GM12891 (cell line): Measurements from ENCODE around the gene CAMK1D.

Experiments
- DNase-seq: peaks from one replicate; pipeline ENCODE4 v3.0.0; 2011; ENCODE audit warnings: low spot score; ENCODE audit not compliant: insufficient read length
- FAIRE-seq: peaks from 2 replicates; lab custom pipeline; 2011; peaks lifted over from hg19 to GRCh38; lab: Jason Lieb, UNC
- PAX5 ChIP-seq: IDR thresholded peaks from 2 replicates; pipeline ENCODE4 v1.6.1; 2011; ENCODE audit warnings: low read length, moderate library complexity, mild to moderate bottlenecking; ENCODE audit not compliant: insufficient read depth, severe bottlenecking
- POLR2A ChIP-seq: IDR thresholded peaks from 2 replicates; pipeline ENCODE4 v1.6.1; 2011; ENCODE audit warnings: low read depth, low read length, control low read depth
- POLR2AphosphoS5 ChIP-seq: IDR thresholded peaks from 2 replicates; pipeline ENCODE4 v1.6.1; 2011; ENCODE audit warnings: low read depth, low read length, control low read depth
- POU2F2 ChIP-seq: IDR thresholded peaks from 2 replicates; pipeline ENCODE4 v1.6.1; 2011; ENCODE audit warnings: low read depth, mild to moderate bottlenecking, control low read depth, low read length, moderate library complexity
- SPI1 ChIP-seq: IDR thresholded peaks from 2 replicates; pipeline ENCODE4 v1.6.1; 2011; ENCODE audit warnings: low read depth, low read length, control low read depth
- TAF1 ChIP-seq: IDR thresholded peaks from 2 replicates; pipeline ENCODE4 v1.6.1; 2011; ENCODE audit warnings: low read depth, low read length, control low read depth

CAMK1D gene

DNA sequence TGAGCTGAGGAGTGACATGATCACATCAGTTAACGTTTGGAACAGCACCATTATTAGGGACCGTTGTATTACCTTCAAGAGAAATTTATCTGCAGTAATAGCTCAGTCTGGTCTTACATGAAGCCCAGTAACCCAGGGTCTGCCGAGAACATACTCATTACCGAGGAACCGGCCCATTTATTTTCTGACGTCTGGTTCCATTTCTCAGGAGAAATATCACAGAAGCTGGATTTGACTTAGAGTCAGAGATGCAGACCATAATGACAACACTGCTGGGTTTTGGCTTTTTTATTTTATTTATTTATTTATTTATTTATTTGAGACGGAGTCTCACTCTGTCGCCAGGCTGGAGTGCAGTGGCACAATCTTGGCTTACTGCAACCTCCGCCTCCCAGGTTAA is 489.0 kb downstream of the CAMK1D start:
- FAIRE-seq: no peak
- DNase-seq: no peak
- TF ChIP-seq POLR2A (no peak), TAF1 (no peak), PAX5 (no peak), POLR2AphosphoS5 (no peak), SPI1 (no peak), POU2F2 (no peak)

DNA sequence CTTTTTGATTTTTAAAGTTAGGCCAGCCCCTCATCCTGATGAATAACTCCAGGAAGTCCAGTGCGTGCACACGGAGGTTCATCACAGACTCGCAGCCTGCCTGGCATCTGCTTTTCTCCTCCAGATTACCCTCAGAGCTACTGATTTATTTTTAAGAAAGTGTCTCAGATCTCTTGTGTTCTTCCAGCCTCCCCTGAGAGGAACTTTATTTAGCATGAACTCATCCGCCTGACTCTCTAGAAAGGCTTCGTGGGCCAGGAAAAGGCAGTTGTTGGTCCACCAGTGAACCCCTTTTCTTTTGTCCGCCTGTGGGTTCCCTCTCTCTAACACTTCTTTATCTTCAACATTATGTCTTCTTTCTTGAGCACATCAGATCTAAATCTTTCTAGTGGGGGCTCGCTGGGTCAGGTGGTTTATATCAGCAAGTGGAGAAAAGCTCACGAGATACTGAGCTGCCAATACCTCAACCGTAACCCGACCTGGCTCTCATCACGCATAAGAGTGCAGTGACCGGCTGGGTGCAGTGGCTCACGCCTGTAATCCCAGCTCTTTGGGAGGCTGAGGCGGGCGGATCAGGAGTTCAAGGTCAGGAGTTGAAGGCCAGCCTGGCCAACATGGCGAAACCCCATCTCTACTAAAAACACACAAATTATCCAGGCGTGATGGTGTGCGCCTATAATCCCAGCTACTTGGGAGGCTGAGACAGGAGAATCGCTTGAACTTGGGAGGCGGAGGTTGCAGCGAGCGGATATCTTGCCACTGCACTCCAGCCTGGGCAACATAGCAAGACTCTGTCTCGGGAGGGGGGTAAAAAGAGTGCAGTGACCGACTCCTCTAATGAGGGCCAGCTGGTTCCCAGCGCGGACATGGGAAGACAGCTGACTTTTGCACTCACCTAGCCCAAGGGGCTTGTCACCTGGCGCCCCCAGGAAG is 489.9 kb downstream of the CAMK1D start:
- FAIRE-seq (no peak), DNase-seq (no peak)
- no peak for TF ChIP-seq POLR2AphosphoS5
- TF ChIP-seq PAX5: no peak
- TF ChIP-seq POU2F2: no peak
- no peak for TF ChIP-seq TAF1
- no peak for TF ChIP-seq SPI1
- TF ChIP-seq POLR2A: no peak

DNA sequence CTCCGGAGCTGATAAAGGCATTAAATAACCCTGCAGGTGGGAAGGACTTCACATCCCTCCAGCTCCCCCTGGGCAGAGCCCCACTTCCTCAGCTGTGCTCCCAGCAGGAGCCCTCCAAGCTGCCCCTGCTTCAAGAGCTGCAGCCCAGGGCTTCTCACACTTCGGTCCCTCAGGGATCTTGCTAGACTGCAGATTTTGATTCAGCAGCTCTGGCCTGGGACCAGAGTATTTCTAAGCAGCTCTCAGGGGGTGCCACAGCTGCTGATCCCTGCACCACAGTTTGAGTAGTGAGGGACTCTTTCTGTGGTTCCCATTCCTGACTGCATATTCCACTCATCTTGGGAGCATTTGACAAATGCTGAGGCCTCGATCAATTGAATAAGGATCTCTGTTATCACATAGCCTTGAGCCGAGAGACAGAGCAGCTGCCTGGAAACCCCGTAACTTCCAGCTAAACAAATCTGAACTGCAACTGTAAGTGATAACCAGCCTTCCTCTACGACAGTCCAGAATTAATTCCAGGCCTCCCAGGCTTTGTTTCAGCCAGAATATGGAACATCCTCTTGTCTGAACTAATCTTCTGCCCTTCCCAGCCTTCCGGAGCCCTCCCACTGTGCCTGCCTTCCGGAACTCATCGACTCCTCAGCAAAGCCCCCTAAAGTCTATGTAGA is 490.7 kb downstream of the CAMK1D start:
- TF ChIP-seq POU2F2: no peak
- TF ChIP-seq POLR2AphosphoS5: no peak
- no peak for TF ChIP-seq PAX5
- TF ChIP-seq TAF1: no peak
- no peak for TF ChIP-seq POLR2A
- no peak for TF ChIP-seq SPI1
- no peak for DNase-seq
- no peak for FAIRE-seq

DNA sequence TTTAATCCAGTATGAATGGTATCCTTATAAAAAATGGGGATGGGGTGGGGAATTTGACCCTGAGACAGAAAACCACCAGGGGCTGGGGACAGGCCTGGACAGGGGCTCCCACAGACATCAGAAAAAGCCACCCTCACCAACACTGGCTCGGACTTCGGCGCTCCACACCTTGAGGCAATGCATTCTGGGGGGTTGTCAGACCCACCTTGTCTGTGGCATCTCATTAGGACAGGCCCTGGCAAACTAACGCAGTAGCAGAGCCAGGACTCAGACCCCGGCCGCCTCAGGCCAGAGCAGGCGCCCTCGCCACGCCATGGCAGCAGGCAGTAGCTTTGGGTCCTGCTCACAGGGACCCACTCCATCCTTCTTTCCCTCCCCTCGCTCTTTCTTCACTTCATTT is 492.1 kb downstream of the CAMK1D start:
- DNase-seq (no peak), FAIRE-seq (no peak)
- TF ChIP-seq SPI1 (no peak), POLR2A (no peak), POLR2AphosphoS5 (no peak), TAF1 (no peak), PAX5 (no peak), POU2F2 (no peak)

GRCh38 chr10:12841826-12842225 is 492.5 kb downstream of the CAMK1D start:
- FAIRE-seq: no peak
- DNase-seq: no peak
- TF ChIP-seq POU2F2 (no peak), PAX5 (no peak), TAF1 (no peak), POLR2A (no peak), SPI1 (no peak), POLR2AphosphoS5 (no peak)

DNA sequence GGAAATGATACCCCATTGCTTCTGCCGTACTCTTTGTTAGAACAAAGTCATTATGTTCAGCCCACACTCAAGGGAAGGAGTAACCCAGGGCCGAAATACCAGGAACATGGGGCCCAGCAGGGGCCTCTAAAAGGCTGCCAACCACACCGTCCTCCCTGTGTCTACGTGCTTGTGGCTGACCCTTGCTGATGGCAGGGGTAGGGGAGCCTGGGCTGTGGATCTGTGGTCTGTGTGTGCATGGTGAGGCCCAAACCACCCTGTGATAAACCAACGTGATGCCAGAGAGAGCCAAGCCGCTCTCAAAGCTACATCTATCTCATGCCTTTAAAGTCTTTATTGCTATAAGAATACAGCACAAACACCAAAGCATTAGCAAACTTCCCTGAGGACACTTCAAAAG is 493.0 kb downstream of the CAMK1D start:
- FAIRE-seq: no peak
- TF ChIP-seq TAF1: no peak
- TF ChIP-seq PAX5: no peak
- no peak for TF ChIP-seq POLR2AphosphoS5
- TF ChIP-seq POLR2A: no peak
- TF ChIP-seq SPI1: no peak
- TF ChIP-seq POU2F2: no peak
- DNase-seq: no peak

GRCh38 chr10:12843296-12843945 is 494.1 kb downstream of the CAMK1D start:
- DNase-seq (no peak), FAIRE-seq (no peak)
- TF ChIP-seq TAF1 (no peak), POU2F2 (no peak)

DNA sequence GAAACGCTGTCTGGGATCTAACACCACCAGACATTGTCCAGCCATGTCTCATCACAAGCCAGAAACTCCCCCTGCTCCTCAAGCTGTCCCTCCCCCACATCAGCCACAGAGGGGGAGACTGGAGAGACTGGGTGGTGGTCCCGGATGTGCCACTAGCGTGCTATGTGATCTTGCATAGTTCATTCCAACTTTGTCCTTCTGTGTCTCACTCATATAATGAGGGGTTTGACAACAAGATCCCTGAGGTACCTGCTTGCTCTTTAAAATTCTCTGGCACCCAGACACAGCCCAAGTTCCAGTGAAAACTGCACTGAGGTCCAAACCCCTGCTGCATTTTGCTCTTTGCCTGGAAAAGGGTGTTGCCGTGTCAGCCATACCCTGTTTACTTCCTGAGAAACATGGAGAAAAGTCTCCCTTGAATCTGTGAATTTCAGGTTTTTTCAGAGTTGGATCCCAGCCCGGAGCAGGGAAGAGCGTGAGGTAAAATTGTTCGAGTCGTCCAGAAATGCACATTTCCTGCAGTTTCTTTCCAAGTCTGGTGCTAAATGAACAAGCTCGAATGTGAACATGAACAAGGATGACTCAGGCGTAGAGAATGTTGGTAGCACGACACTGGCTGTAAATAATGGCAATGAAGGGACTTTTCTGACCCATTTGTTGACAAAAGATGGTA is 495.6 kb downstream of the CAMK1D start:
- FAIRE-seq: no peak
- DNase-seq: no peak
- TF ChIP-seq PAX5 (no peak), POU2F2 (no peak), SPI1 (no peak), TAF1 (no peak), POLR2AphosphoS5 (no peak), POLR2A (no peak)

GRCh38 chr10:12846718-12847117 is 497.4 kb downstream of the CAMK1D start:
- no peak for FAIRE-seq
- no peak for TF ChIP-seq POLR2AphosphoS5
- no peak for TF ChIP-seq TAF1
- TF ChIP-seq PAX5: no peak
- no peak for TF ChIP-seq SPI1
- TF ChIP-seq POLR2A: no peak
- TF ChIP-seq POU2F2: no peak
- no peak for DNase-seq

DNA sequence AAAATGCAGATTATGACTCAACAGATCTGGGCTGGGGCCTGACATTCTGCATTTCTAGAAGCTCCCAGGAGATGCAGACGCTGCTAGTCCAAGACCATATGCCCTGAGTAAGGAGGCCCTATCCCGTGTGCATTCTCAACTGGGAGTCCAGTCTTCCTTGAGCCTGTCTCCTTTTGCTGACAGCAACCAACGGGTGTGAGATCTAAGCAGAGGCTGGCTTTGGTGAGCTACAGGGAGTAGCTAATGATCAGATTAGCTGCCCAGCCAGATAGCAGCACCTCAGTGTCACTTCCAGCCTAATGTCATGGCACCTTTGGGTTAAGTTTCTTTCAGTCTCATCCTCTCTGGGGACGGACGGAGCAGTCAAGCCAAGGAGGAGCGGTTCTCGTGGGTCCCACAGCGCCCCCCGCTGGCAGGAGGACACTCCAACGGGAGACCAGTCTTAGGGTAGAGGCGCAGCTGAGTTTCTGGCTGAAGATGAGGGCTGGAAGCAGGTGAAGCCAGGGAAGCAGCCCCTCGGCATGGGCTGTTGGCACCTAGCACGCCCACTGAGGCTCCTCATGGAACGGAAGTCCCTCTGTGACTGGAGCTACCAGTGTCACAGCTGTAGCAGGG is 498.1 kb downstream of the CAMK1D start:
- DNase-seq (no peak), FAIRE-seq (peak; percentile 47)
- TF ChIP-seq TAF1: no peak
- TF ChIP-seq POLR2A: no peak
- TF ChIP-seq PAX5: no peak
- no peak for TF ChIP-seq POLR2AphosphoS5
- no peak for TF ChIP-seq POU2F2
- TF ChIP-seq SPI1: no peak
